ENCODE results near the gene GOLGA8K. TPM values are rescaled to one million over a fixed set of nuclear protein-coding genes. Genes with fewer than 3 reads are reported as not detected.
"Not testable (repeated sequence)": the region's sequence is repeated elsewhere in the genome, so short reads cannot be mapped to it uniquely, and the experiment has no call there.

The GOLGA8K gene
- total and polyA plus RNA-seq, 2 experiments from 2014 or later, result not detected

- H3K27ac ChIP-seq; H3K36me3 ChIP-seq (ENCODE audit: low read depth); H3K27me3 ChIP-seq (replicated peaks; ENCODE audit: insufficient read depth); H3K79me2 ChIP-seq (ENCODE audit: insufficient read depth); H4K20me1 ChIP-seq (ENCODE audit: insufficient read depth); H3K9ac ChIP-seq; H3K4me1 ChIP-seq (ENCODE audit: insufficient read depth); H3K9me3 ChIP-seq (ENCODE audit: low read depth); H3K4me2 ChIP-seq (ENCODE audit: unreplicated experiment); in situ Hi-C loops (cut with MboI); H3K4me3 ChIP-seq; H2AFZ ChIP-seq; DNase-seq; H3K9me2 ChIP-seq (ENCODE audit: insufficient read depth); H3F3A ChIP-seq (ENCODE audit: insufficient read depth): not testable (repeated sequence)
- WGBS, 2 experiments (ENCODE audit: low coverage in 1 of 2, low lambda C conversion rate in 2 of 2, missing lambda C conversion rate in 2 of 2), result 67 to 80% methylated on average over 2 to 3 of the region's 5 CpGs
These were observed 8.3 kb downstream of the GOLGA8K start for GRCh38 chr15:32394745-32395144.

DNA sequence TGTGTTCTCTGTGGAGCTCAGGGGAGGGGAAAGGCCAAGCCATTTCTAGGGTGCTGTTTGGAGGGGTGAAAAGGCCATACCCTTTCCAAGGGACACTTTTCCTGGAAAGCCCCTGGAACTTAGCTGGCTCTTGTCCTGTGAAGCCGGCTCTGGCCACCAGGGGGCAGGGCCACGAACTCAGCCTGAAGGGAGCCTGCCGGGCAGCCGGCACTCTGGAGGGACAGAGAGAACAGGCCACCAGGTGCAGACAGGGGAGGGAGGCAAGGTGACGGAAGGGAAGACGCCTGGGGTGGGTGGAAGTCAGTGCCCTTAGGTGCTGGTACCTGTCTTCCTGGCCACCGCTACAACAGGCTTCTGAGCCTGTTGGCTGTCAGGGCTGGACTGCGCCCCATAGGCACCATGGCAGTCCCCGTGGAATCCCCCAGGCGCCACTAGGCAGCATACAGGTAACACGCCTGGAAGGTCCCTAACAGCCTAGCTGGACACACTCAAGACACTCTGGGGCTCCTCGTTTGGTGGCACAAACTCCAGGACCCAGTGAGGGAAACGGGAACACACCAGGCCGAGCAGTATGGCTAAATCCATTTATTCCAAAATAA is 14.9 kb downstream of the GOLGA8K start:
- H3K4me1 ChIP-seq (ENCODE audit: insufficient read depth); H3K27ac ChIP-seq; H3K9me2 ChIP-seq (ENCODE audit: insufficient read depth); H4K20me1 ChIP-seq (ENCODE audit: insufficient read depth); DNase-seq; H2AFZ ChIP-seq; H3K27me3 ChIP-seq (replicated peaks; ENCODE audit: insufficient read depth); H3F3A ChIP-seq (ENCODE audit: insufficient read depth); H3K9me3 ChIP-seq (ENCODE audit: low read depth); in situ Hi-C loops (cut with MboI); H3K9ac ChIP-seq; H3K4me3 ChIP-seq; H3K36me3 ChIP-seq (ENCODE audit: low read depth); H3K79me2 ChIP-seq (ENCODE audit: insufficient read depth); H3K4me2 ChIP-seq (ENCODE audit: unreplicated experiment): not testable (repeated sequence)
- no CpG with 5 or more reads among the region's 14 CpGs for WGBS, 2 experiments (ENCODE audit: low coverage in 1 of 2, low lambda C conversion rate in 2 of 2, missing lambda C conversion rate in 2 of 2)

DNA sequence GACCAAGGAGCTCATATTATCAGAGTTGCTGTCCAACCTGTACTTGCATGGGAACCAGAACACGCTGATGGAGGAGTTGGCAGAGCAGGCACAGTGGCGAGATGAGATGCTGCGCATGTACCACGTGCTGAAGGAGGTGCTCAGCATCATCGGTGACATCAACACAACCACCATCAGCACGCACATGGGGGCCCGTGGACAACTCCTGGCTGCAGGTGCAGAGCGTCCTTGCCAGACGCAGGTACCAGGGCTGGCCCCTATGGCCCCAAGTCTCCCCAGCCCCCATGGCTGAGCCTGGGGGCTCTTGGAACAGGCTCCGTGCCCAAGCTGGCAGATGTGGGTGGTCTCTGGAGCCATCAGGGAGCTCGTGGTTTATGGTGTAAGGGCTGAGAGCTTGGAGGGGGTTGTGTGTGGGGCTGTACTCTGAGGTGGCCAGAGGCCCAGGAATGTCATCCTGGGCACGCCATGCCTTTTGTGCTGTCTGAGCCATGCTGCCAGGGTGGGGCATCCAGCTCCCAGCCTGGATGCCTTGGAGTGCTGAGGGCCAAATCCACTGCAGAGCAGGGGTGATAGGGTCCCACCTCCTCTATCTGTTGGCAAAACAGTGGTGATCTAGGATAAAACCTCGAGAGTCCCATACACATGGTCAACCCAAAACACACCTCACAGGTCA is 17.1 kb downstream of the GOLGA8K start:
- H3K79me2 ChIP-seq (ENCODE audit: insufficient read depth); H3K9me3 ChIP-seq (ENCODE audit: low read depth); H3K9ac ChIP-seq; H3K27ac ChIP-seq; H4K20me1 ChIP-seq (ENCODE audit: insufficient read depth); H2AFZ ChIP-seq; H3K4me1 ChIP-seq (ENCODE audit: insufficient read depth); H3K9me2 ChIP-seq (ENCODE audit: insufficient read depth); in situ Hi-C loops (cut with MboI); H3K4me2 ChIP-seq (ENCODE audit: unreplicated experiment); H3K27me3 ChIP-seq (replicated peaks; ENCODE audit: insufficient read depth); H3F3A ChIP-seq (ENCODE audit: insufficient read depth); H3K4me3 ChIP-seq; H3K36me3 ChIP-seq (ENCODE audit: low read depth); DNase-seq: not testable (repeated sequence)
- WGBS, 2 experiments (ENCODE audit: low coverage in 1 of 2, low lambda C conversion rate in 2 of 2, missing lambda C conversion rate in 2 of 2), result 0 to 62% methylated on average over 1 to 5 of the region's 13 CpGs

DNA sequence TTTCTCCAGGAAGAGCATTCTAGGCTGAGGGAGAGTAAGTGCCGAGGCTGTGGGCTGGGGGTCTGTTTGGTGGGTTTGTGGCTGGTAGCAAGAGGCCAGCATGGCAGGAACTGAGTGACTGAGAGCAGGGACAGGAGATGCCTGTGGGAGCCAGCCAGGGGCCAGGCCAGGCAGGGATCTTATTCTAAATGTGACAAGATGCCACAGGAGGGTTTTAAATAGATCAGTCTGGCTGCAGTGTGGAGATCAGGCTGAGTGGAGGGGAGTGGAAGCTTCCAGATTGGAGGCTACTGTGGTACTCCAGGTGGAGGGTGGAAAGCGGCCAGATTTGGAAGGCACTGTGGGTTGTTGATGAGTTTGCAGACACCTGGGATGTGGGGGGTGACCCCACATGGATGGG is 28.9 kb downstream of the GOLGA8K start:
- H3K4me1 ChIP-seq (ENCODE audit: insufficient read depth); H3K27me3 ChIP-seq (replicated peaks; ENCODE audit: insufficient read depth); H3K9me2 ChIP-seq (ENCODE audit: insufficient read depth); H3K4me3 ChIP-seq; H3K9ac ChIP-seq; H4K20me1 ChIP-seq (ENCODE audit: insufficient read depth); H3K79me2 ChIP-seq (ENCODE audit: insufficient read depth); H3F3A ChIP-seq (ENCODE audit: insufficient read depth); H2AFZ ChIP-seq; in situ Hi-C loops (cut with MboI); H3K4me2 ChIP-seq (ENCODE audit: unreplicated experiment); H3K36me3 ChIP-seq (ENCODE audit: low read depth); DNase-seq; H3K27ac ChIP-seq; H3K9me3 ChIP-seq (ENCODE audit: low read depth): not testable (repeated sequence)
- WGBS, 2 experiments (ENCODE audit: low coverage in 1 of 2, low lambda C conversion rate in 2 of 2, missing lambda C conversion rate in 2 of 2), result 0 to 60% methylated on average over 1 of the region's 2 CpGs

GRCh38 chr15:32373707-32374106 is 29.4 kb downstream of the GOLGA8K start:
- H4K20me1 ChIP-seq (ENCODE audit: insufficient read depth); H3K79me2 ChIP-seq (ENCODE audit: insufficient read depth); H2AFZ ChIP-seq; H3F3A ChIP-seq (ENCODE audit: insufficient read depth); H3K4me2 ChIP-seq (ENCODE audit: unreplicated experiment); H3K9me3 ChIP-seq (ENCODE audit: low read depth); H3K27ac ChIP-seq; H3K4me1 ChIP-seq (ENCODE audit: insufficient read depth); H3K36me3 ChIP-seq (ENCODE audit: low read depth); H3K4me3 ChIP-seq; H3K9me2 ChIP-seq (ENCODE audit: insufficient read depth); H3K9ac ChIP-seq; DNase-seq; H3K27me3 ChIP-seq (replicated peaks; ENCODE audit: insufficient read depth); in situ Hi-C loops (cut with MboI): not testable (repeated sequence)
- no CpG with 5 or more reads among the region's 6 CpGs for WGBS, 2 experiments (ENCODE audit: low coverage in 1 of 2, low lambda C conversion rate in 2 of 2, missing lambda C conversion rate in 2 of 2)

- H3K9ac ChIP-seq; H3F3A ChIP-seq (ENCODE audit: insufficient read depth); H3K36me3 ChIP-seq (ENCODE audit: low read depth); H3K9me2 ChIP-seq (ENCODE audit: insufficient read depth); in situ Hi-C loops (cut with MboI); H3K27ac ChIP-seq; H3K9me3 ChIP-seq (ENCODE audit: low read depth); H3K4me2 ChIP-seq (ENCODE audit: unreplicated experiment); H3K27me3 ChIP-seq (replicated peaks; ENCODE audit: insufficient read depth); DNase-seq; H3K4me1 ChIP-seq (ENCODE audit: insufficient read depth); H4K20me1 ChIP-seq (ENCODE audit: insufficient read depth); H3K4me3 ChIP-seq; H3K79me2 ChIP-seq (ENCODE audit: insufficient read depth); H2AFZ ChIP-seq: not testable (repeated sequence)
- 30 to 39% methylated on average over 3 of the region's 5 CpGs for WGBS, 2 experiments (ENCODE audit: low coverage in 1 of 2, low lambda C conversion rate in 2 of 2, missing lambda C conversion rate in 2 of 2)
These were observed 31.0 kb downstream of the GOLGA8K start for GRCh38 chr15:32372075-32372474.

GRCh38 chr15:32370526-32370925 is 32.6 kb downstream of the GOLGA8K start:
- H3K79me2 ChIP-seq (ENCODE audit: insufficient read depth); DNase-seq; H3K36me3 ChIP-seq (ENCODE audit: low read depth); H3K9me3 ChIP-seq (ENCODE audit: low read depth); H3K9me2 ChIP-seq (ENCODE audit: insufficient read depth); H3F3A ChIP-seq (ENCODE audit: insufficient read depth); H3K9ac ChIP-seq; H4K20me1 ChIP-seq (ENCODE audit: insufficient read depth); H3K4me1 ChIP-seq (ENCODE audit: insufficient read depth); H3K4me2 ChIP-seq (ENCODE audit: unreplicated experiment); H2AFZ ChIP-seq; H3K27me3 ChIP-seq (replicated peaks; ENCODE audit: insufficient read depth); H3K4me3 ChIP-seq; H3K27ac ChIP-seq; in situ Hi-C loops (cut with MboI): not testable (repeated sequence)
- no CpG with 5 or more reads among the region's 9 CpGs for WGBS, 2 experiments (ENCODE audit: low coverage in 1 of 2, low lambda C conversion rate in 2 of 2, missing lambda C conversion rate in 2 of 2)

DNA sequence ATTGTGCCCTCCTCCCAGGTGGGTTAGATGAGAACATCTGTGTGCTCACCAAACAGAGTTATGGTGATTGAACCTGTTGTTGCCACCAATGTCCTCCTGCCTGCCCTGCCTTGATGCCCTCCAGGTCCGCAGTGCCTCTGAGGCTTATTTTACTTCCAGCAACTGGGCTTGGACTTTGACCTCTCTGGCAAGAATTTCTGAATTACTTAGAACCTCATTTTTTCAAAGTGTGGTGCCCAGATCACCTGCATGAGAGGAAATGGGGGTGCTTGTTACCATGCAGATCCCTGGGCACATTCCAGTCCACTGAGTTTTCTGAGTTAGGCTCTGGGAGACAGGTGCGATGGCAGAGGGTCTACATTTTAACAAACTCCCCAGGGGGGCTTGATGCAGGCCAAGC is 33.0 kb downstream of the GOLGA8K start:
- H3K79me2 ChIP-seq (ENCODE audit: insufficient read depth); H4K20me1 ChIP-seq (ENCODE audit: insufficient read depth); H3K36me3 ChIP-seq (ENCODE audit: low read depth); H3K4me2 ChIP-seq (ENCODE audit: unreplicated experiment); H3K27ac ChIP-seq; H3K9ac ChIP-seq; H2AFZ ChIP-seq; DNase-seq; H3K4me3 ChIP-seq; H3K4me1 ChIP-seq (ENCODE audit: insufficient read depth); in situ Hi-C loops (cut with MboI); H3K9me3 ChIP-seq (ENCODE audit: low read depth); H3F3A ChIP-seq (ENCODE audit: insufficient read depth); H3K9me2 ChIP-seq (ENCODE audit: insufficient read depth); H3K27me3 ChIP-seq (replicated peaks; ENCODE audit: insufficient read depth): not testable (repeated sequence)
- WGBS, 2 experiments (ENCODE audit: low coverage in 1 of 2, low lambda C conversion rate in 2 of 2, missing lambda C conversion rate in 2 of 2), result no CpG with 5 or more reads among the region's 2 CpGs

Data from GM23248 (cell line).